SU-DHL-6 (cell line): Measurements from ENCODE around the gene C10orf105.

ENCODE experiments used
- H2AFZ ChIP-seq: fragments of 200-600 bp; sonication (generic); 2 replicates; pipeline ENCODE4 v1.6.1; 2014; ENCODE audit warnings: low read depth, mild to moderate bottlenecking, moderate library complexity, mixed read lengths, antibody characterized with exemption, low read length; ENCODE audit not compliant: severe bottlenecking
- H3F3A ChIP-seq: fragments of 200-600 bp; shearing (Covaris generic); 2 replicates; pipeline ENCODE4 v1.6.0; 2016; ENCODE audit warnings: antibody characterized with exemption, mild to moderate bottlenecking; ENCODE audit not compliant: insufficient read depth
- H3K27ac ChIP-seq: fragments of 200-600 bp; sonication (generic); 2 replicates; pipeline ENCODE4 v1.5.1; 2016; ENCODE audit warnings: low read depth, mild to moderate bottlenecking, low read length, moderate library complexity, mixed read lengths
- H3K27me3 ChIP-seq: fragments of 200-600 bp; sonication (generic), shearing (Covaris generic); 2 replicates; pipeline ENCODE4 v1.6.0; 2014; ENCODE audit warnings: mild to moderate bottlenecking, low read length
- H3K36me3 ChIP-seq: fragments of 200-600 bp; sonication (generic); 2 replicates; pipeline ENCODE4 v1.6.1; 2014; ENCODE audit warnings: mild to moderate bottlenecking, low read length, mixed read lengths
- H3K4me2 ChIP-seq: fragments of 300-600, 200-600 bp; shearing (Covaris generic), sonication (generic); 2 replicates; pipeline ENCODE4 v1.6.0; 2014; ENCODE audit warnings: low read length, low read depth, mild to moderate bottlenecking; ENCODE audit not compliant: poor library complexity, severe bottlenecking
- H3K4me3 ChIP-seq: fragments of 200-600 bp; sonication (generic); 2 replicates; pipeline ENCODE4 v1.5.1; 2014; ENCODE audit warnings: antibody characterized with exemption, low read length, mild to moderate bottlenecking, mixed read lengths; ENCODE audit not compliant: insufficient read depth, poor library complexity, severe bottlenecking
- H3K79me2 ChIP-seq: fragments of 200-600 bp; sonication (generic); 2 replicates; pipeline ENCODE4 v1.6.1; 2014; ENCODE audit warnings: mild to moderate bottlenecking, low read length, moderate library complexity; ENCODE audit not compliant: insufficient read depth
- H3K9ac ChIP-seq: fragments of 200-600 bp; sonication (generic); 2 replicates; pipeline ENCODE4 v1.7.0; 2014; ENCODE audit warnings: mild to moderate bottlenecking, low read length
- H3K9me2 ChIP-seq: fragments of 200-600 bp; sonication (generic); replicated peaks from 2 replicates; pipeline ENCODE4 v1.6.1; 2014; ENCODE audit warnings: low read length; ENCODE audit not compliant: insufficient read depth
- H3K9me3 ChIP-seq: fragments of 200-600 bp; sonication (generic); 2 replicates; pipeline ENCODE4 v1.6.1; 2014; ENCODE audit warnings: low read length, mixed read lengths; ENCODE audit not compliant: insufficient read depth
- H4K20me1 ChIP-seq: fragments of 200-600 bp; sonication (generic); 2 replicates; pipeline ENCODE4 v1.6.1; 2014; ENCODE audit warnings: low read depth, mild to moderate bottlenecking, antibody characterized with exemption, low read length, moderate library complexity, mixed read lengths
- EZH2phosphoT487 ChIP-seq: fragments of 200-600 bp; sonication (generic), shearing (Covaris generic); conservative IDR thresholded peaks from 2 replicates; pipeline ENCODE4 v1.6.1; 2018; ENCODE audit warnings: mild to moderate bottlenecking, antibody characterized with exemption, low read length, moderate library complexity, mixed read lengths
- TF ChIP-seq, protein P1 (sequence below): fragments of 200-600 bp; sonication (generic); IDR thresholded peaks from one replicate; pipeline ENCODE4 v1.5.1; 2017; ENCODE audit warnings: antibody characterized with exemption, mild to moderate bottlenecking, low read length, moderate library complexity; ENCODE audit not compliant: insufficient read depth, poor library complexity, severe bottlenecking

C10orf105 gene

DNA sequence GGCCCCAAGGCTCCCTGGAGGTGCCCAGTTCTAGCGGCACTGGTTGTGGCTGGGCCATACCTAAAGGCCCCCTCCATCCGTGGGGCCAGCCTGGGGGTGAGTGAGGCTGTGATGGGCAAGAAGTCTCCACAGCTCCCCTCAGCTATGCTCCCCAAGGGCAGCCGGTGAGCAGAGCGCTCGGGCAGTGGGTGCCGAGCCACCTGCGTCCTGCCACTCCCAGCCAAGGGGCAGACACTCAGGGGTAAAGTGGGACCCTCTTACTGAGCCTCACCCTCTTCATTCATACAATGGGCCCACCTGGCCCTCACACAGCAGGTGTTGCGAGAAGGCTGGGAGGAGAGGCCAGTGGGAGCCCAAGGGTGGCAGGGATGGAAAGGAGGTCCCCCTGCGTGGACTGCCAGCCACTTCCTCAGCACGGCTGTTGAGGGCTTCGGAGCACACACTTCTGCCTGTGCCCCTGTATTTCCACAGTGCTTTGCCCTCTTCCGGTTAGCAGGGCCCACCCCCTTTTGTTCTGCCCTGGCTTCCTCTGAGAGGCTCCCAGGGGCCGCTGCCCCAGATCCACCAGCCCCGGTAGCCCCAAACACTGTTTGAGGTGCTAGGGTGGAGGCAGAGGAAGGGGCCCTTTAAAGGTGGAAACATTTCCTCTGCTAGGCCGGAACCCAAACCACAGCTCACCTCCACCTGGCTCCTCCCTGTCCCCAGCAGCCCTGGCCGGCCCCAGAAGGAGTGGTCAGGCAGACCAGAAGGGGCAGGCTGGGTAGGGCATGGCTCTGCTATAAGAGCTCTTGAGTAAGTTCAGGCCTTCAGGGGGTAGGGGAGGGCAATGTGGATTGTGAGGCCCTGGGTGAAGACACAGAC is 16.4 kb upstream of the C10orf105 start:
- no peaks in the 10 kb centered on the region for H3K36me3 ChIP-seq
- H3K79me2 ChIP-seq: no peaks in the 10 kb centered on the region
- H3K4me3 ChIP-seq: no peak overlapping the region
- no peaks in the 10 kb centered on the region for H3K27me3 ChIP-seq
- no peak overlapping the region for H2AFZ ChIP-seq
- no peak overlapping the region for H3K4me2 ChIP-seq
- H3K27ac ChIP-seq: no peak overlapping the region
- TF ChIP-seq EZH2phosphoT487: no peak
- TF ChIP-seq, protein P1, sequence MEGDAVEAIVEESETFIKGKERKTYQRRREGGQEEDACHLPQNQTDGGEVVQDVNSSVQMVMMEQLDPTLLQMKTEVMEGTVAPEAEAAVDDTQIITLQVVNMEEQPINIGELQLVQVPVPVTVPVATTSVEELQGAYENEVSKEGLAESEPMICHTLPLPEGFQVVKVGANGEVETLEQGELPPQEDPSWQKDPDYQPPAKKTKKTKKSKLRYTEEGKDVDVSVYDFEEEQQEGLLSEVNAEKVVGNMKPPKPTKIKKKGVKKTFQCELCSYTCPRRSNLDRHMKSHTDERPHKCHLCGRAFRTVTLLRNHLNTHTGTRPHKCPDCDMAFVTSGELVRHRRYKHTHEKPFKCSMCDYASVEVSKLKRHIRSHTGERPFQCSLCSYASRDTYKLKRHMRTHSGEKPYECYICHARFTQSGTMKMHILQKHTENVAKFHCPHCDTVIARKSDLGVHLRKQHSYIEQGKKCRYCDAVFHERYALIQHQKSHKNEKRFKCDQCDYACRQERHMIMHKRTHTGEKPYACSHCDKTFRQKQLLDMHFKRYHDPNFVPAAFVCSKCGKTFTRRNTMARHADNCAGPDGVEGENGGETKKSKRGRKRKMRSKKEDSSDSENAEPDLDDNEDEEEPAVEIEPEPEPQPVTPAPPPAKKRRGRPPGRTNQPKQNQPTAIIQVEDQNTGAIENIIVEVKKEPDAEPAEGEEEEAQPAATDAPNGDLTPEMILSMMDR: no peak
- H3K9me2 ChIP-seq: no peaks in the 10 kb centered on the region
- H3K9ac ChIP-seq: no peak overlapping the region
- no peaks in the 10 kb centered on the region for H3K9me3 ChIP-seq
- no peaks in the 10 kb centered on the region for H4K20me1 ChIP-seq
- H3F3A ChIP-seq: no peaks in the 10 kb centered on the region

DNA sequence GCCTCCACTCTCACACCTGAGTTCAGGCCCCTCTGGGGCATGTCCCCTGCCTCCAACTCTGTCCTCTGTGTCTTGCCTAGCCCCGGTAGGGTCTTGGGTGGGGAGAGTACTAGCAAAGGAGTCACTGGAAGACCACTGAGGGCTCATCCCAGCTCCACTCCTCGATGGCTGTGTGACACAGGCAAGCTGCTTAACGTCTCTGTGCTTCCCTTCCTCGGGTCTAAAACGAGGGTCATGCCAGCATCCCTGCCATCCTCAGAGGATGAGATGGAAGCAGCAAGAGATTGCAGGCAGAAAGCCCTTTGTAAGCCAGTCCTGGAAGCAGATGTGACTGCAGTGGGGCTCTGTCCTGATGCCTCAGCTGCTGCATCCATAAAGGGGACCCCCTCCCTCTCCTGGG is 15.2 kb upstream of the C10orf105 start:
- no peak overlapping the region for H3K9ac ChIP-seq
- no peaks in the 10 kb centered on the region for H3F3A ChIP-seq
- H3K4me2 ChIP-seq: no peak overlapping the region
- H4K20me1 ChIP-seq: no peaks in the 10 kb centered on the region
- no peaks in the 10 kb centered on the region for H3K36me3 ChIP-seq
- TF ChIP-seq, protein P1: no peak
- TF ChIP-seq EZH2phosphoT487: no peak
- no peaks in the 10 kb centered on the region for H3K27me3 ChIP-seq
- no peak overlapping the region for H3K27ac ChIP-seq
- no peaks in the 10 kb centered on the region for H3K79me2 ChIP-seq
- no peak overlapping the region for H3K4me3 ChIP-seq
- no peaks in the 10 kb centered on the region for H3K9me2 ChIP-seq
- H2AFZ ChIP-seq: no peak overlapping the region
- H3K9me3 ChIP-seq: no peaks in the 10 kb centered on the region

DNA sequence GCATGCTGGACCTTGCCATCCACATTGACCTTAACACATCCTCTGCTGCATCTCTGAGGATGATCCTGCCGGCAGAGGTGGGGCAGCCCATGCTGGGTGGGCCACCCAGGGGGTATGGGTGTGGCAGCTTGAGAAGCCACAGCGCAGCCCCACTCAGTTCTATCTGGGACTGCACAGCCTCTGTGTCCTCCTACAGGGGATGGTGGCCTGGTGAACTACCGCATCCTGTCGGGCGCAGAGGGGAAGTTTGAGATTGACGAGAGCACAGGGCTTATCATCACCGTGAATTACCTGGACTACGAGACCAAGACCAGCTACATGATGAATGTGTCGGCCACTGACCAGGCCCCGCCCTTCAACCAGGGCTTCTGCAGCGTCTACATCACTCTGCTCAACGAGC is 12.2 kb upstream of the C10orf105 start:
- no peaks in the 10 kb centered on the region for H3F3A ChIP-seq
- no peak overlapping the region for H3K4me3 ChIP-seq
- H4K20me1 ChIP-seq: no peaks in the 10 kb centered on the region
- no peaks in the 10 kb centered on the region for H3K79me2 ChIP-seq
- H3K36me3 ChIP-seq: no peaks in the 10 kb centered on the region
- TF ChIP-seq, protein P1: no peak
- no peak for TF ChIP-seq EZH2phosphoT487
- no peak overlapping the region for H3K27ac ChIP-seq
- H3K4me2 ChIP-seq: no peak overlapping the region
- no peak overlapping the region for H3K9ac ChIP-seq
- H2AFZ ChIP-seq: no peak overlapping the region
- no peaks in the 10 kb centered on the region for H3K27me3 ChIP-seq
- H3K9me2 ChIP-seq: no peaks in the 10 kb centered on the region
- no peaks in the 10 kb centered on the region for H3K9me3 ChIP-seq
